ENCODE measurements around the gene POLG. TPM values are rescaled to one million over a fixed set of nuclear protein-coding genes. Genes with fewer than 3 reads are reported as not detected.
A peak's percentile ranks its signal among the peaks of the same experiment; 100 is the strongest.

The POLG gene
- total RNA-seq, 1 donor from 2014 or later: 56.6 TPM

GRCh38 chr15:89371228-89372044 lies 36.8 kb upstream of the POLG start:
- Histone ChIP-seq H3K27me3 (peaks cover 98% of the 10 kb centered on the region), H3K4me1 (peaks cover 17% of the 10 kb centered on the region), H3K4me3 (no peak overlapping the region), H3K36me3 (no peaks in the 10 kb centered on the region), H3K27ac (no peak overlapping the region), H3K9me3 (no peaks in the 10 kb centered on the region)
- DNase-seq: no peak
- TF ChIP-seq, protein P1, sequence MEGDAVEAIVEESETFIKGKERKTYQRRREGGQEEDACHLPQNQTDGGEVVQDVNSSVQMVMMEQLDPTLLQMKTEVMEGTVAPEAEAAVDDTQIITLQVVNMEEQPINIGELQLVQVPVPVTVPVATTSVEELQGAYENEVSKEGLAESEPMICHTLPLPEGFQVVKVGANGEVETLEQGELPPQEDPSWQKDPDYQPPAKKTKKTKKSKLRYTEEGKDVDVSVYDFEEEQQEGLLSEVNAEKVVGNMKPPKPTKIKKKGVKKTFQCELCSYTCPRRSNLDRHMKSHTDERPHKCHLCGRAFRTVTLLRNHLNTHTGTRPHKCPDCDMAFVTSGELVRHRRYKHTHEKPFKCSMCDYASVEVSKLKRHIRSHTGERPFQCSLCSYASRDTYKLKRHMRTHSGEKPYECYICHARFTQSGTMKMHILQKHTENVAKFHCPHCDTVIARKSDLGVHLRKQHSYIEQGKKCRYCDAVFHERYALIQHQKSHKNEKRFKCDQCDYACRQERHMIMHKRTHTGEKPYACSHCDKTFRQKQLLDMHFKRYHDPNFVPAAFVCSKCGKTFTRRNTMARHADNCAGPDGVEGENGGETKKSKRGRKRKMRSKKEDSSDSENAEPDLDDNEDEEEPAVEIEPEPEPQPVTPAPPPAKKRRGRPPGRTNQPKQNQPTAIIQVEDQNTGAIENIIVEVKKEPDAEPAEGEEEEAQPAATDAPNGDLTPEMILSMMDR (IDR thresholded peaks at IDR 0.05): no peak
- peak; percentile 40 for ATAC-seq
- intact Hi-C loops (cut with DNase I): no loop called here

- Histone ChIP-seq H3K27ac (no peak overlapping the region), H3K36me3 (no peaks in the 10 kb centered on the region), H3K4me3 (no peak overlapping the region), H3K4me1 (peaks cover 17% of the 10 kb centered on the region), H3K27me3 (peaks cover 98% of the 10 kb centered on the region), H3K9me3 (no peaks in the 10 kb centered on the region)
- DNase-seq: no peak
- intact Hi-C loops (cut with DNase I): no loop called here
- TF ChIP-seq, protein P1 (IDR thresholded peaks at IDR 0.05): no peak
- ATAC-seq: no peak
These were observed 36.3 kb upstream of the POLG start for GRCh38 chr15:89370978-89371227.

GRCh38 chr15:89370120-89370977 lies 35.7 kb upstream of the POLG start:
- Histone ChIP-seq H3K36me3 (no peaks in the 10 kb centered on the region), H3K9me3 (no peaks in the 10 kb centered on the region), H3K4me1 (peaks cover 17% of the 10 kb centered on the region), H3K4me3 (no peak overlapping the region), H3K27me3 (peaks cover 98% of the 10 kb centered on the region), H3K27ac (no peak overlapping the region)
- intact Hi-C loops (cut with DNase I): no loop called here
- ATAC-seq: no peak
- TF ChIP-seq, protein P1 (IDR thresholded peaks at IDR 0.05): no peak
- no peak for DNase-seq

DNA sequence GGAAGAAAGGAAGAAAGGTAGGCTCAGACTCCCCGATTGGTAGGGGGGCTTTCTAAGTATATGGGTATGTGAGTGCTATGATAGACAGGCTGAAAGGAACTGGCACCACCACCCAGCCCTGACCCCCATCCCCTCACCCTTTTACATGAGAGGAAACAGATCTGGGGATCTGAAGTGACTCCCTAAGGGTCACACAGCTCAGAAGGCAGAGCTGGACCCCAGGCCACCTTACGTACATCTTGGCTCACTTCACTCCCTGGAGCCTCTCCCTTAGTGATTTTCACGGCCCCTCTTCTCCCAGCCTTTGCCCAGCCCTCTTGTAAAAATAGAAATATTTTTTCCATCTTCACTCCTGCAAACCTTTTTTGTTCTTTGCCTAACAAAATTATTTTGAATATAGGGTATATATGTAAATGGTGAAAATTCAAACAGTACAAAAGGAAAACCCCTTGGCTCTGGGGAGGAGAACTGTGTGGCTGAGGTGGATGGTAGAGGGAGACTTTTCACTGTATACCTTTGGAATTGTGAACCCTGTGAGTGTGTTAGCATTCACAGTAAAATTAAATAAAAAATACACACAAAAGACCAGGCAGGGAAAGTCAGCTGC lies 34.8 kb upstream of the POLG start:
- TF ChIP-seq, protein P1 (IDR thresholded peaks at IDR 0.05): no peak
- Histone ChIP-seq H3K27ac (no peak overlapping the region), H3K27me3 (peaks cover 99% of the 10 kb centered on the region), H3K4me3 (no peak overlapping the region), H3K9me3 (no peaks in the 10 kb centered on the region), H3K36me3 (no peaks in the 10 kb centered on the region), H3K4me1 (peaks cover 20% of the 10 kb centered on the region)
- ATAC-seq: no peak
- intact Hi-C loops (cut with DNase I): no loop called here
- no peak for DNase-seq

DNA sequence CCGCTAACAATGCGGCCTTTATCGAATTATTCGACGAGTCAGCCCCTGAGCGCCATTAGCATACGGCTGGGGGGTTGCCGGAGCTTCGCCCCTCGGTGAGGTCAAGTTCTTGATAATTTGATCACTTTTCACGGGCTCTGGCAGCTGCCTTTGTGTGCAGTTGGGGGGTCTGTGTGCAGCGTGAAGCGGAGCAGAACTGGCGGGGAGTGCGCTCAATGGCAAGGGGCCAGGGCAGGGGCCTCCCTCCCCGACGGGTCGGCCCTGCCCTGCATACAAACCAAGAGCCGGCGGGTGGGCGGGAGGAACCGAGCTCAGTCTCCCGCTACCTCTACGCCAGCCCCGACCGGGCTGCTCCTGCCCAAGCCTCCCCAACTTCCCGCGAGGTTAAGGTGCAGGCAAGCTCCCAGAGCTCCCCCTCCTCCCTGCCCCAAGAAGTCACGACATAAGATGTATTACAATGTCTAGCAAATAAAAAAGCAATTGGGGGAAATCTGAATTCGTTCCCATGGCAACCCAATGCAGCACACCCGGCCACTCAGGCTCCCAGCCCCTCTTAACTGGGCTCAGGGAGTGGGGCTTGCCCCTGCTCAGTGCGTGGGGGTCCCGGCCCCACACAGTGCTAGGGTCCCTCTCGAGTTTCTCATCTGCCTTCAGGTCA lies 34.1 kb upstream of the POLG start:
- peaks cover 99% of the 10 kb centered on the region for H3K27me3 ChIP-seq
- TF ChIP-seq, protein P1 (IDR thresholded peaks at IDR 0.05): no peak
- H3K4me1 ChIP-seq: peaks cover 21% of the 10 kb centered on the region
- ATAC-seq: no peak
- no peak for DNase-seq
- no peak overlapping the region for H3K27ac ChIP-seq
- no peaks in the 10 kb centered on the region for H3K36me3 ChIP-seq
- intact Hi-C loops (cut with DNase I): no loop called here
- no peaks in the 10 kb centered on the region for H3K9me3 ChIP-seq
- H3K4me3 ChIP-seq: no peak overlapping the region

Data from upper lobe of right lung (tissue), 1 donor.